ENCODE results near the gene DLST.

The DLST gene

DNA sequence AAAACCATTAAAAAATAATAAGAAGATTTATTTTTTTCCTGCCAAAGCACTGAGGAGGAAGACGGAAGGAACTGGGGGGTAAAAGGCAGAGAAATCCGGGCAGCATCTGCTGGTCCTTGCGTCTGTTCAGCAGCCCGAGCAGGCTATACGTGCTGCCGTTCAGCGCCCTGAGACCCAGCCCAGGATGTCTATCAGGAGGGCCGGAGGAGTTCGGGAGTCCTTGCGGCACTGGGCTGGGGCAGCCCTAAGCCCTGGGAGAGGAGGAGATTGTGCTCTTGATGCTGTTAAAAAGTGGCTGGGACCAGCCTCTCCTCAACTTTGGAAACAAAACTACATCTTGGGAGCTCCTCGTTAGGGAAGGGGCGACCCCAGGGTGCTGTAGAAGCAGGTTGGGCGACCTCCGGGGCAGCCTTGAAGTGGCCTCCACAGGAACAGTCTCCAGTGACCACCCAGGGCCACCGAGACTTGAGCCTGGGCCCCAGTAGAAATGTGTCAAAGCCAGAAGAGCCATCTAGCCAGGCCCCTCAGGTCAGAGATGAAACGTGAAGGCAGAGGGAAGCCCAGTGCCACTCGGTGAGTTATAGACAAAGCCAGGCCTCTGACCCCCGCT, 59.3 kb downstream of the DLST start:
- no peak for DNase-seq (ENCODE audit: low read depth in 2 of 2)

DNA sequence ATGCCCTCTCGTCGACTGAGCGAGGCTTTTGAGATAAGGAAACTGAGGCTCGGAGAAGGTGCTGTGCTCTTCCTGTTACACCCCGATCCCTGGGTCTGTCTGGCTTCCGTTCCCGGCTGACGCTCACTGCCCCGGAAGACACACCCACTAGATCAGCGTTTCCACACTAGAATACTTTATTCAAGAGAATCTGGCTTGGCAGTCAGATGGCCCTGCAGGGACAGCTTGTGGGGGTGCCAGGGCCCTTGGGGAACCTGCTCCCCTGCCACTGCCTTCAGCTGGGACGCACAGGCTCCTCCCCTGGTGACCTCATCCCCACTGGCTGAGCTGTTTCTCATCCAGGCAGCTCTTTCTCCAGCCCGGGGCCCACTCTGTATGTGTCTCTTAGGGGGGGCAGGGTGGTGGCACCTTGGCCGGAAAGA, 60.0 kb downstream of the DLST start:
- DNase-seq (ENCODE audit: low read depth in 2 of 2): peak; percentile 31 to 49

DNA sequence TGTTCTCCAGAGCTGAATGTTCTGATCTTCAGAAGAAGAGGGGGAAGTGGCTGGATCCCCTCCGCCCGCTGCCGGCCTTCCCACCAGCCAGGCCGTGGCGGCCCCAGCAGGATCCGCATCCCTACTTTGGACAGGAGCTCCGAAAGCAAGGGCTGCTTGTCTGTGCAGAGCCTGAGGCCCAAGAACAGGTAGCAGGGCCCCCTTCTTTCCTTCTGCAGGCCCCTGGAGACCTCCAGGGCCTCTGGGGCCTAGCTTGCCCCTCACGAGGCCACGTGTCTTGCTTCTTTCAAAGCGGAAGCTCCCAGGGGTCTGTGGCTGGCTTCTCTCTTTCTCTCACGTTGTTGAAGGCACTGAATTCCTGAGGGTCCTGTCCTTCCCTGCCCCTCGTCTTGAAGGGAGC, 60.5 kb downstream of the DLST start:
- DNase-seq (ENCODE audit: low read depth in 2 of 2): no peak

DNA sequence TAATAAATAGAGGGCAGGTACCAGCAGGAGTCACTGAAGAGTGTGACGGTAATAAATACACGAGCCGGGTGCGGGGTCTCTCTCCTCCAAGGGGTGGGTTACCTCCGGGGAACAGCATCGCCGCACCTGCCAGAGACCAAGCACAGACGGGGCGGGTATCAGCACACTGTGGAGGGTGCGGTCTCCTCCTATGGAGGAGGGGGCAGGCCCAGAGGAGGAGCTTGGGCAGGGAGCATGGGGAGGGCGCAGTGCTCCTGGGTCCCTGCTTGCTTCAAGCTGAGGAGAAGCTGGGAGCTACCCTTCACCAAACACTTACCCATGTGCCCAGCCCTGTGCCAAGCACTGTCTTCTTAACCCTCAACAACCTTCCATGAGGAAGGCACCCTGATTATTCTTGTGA, 60.9 kb downstream of the DLST start:
- no peak for DNase-seq (ENCODE audit: low read depth in 2 of 2)

DNA sequence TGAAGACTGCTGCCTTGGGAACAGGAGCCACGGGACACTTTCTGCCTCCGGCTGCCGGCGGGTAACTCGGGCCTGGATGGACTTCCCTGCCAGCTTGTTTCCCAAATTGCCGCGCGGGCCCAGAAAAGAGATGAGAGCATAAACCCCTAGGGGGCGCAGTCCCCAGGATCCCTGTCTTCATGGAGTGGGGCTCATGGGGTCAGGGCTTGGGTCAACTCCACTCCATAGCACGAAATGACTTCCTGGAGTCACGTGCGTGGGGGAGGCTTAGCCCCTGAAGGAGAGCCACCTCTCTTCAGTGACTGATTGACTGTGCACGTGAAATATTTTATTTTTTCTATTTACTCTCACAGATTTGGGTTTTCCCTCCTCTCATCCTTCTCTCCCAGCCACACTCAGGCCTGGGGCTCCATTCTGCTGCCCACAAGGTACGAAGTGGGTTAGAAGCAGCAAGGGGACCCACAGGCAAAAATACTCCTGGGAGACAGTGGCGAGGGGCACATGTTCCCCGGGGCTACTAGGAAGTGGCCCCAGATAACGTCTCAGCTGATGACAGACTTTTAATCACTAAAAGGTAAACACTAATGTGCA, 63.6 kb downstream of the DLST start:
- no peak for DNase-seq (ENCODE audit: low read depth in 2 of 2)

DNA sequence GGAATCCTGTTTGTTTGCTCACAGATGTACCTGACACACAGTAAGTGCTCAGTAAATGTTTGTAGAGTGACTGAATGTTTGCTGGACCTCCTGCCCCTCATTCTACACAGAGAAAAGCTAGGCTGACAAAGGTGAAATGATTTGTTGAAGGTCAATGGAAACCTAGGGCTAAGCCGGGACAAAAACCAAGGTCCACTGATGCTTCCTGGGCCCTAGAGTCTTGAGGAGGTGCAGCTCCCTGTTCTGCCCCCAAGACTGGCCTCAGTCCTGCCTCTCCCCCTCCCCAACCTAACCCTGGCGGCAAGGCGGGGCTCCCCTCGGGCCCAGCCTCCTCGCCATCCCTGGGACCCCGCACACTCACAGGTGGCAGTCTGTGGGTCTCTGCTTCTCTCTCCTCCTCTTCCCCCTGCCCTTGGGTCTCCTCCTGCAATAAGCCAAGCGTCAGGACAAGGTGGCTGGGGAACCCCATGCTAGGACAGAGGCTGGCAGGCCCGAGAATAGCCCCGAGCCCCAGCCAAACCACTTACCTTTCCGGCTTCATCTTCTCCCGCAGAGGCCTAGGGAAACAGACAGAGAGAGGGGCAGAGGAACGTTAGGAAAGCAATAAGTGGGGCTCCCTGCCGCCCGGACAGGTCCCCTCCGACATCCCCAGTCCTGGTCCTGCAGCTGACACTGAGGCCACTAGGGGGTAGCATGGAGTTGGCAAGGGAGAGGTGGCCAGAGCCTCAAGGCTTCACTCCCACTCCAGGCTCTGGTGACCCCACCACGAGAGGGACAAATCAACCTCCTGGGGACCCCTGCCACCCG, 64.3 kb downstream of the DLST start:
- peak; percentile 61 to 71 for DNase-seq (ENCODE audit: low read depth in 2 of 2)

DNA sequence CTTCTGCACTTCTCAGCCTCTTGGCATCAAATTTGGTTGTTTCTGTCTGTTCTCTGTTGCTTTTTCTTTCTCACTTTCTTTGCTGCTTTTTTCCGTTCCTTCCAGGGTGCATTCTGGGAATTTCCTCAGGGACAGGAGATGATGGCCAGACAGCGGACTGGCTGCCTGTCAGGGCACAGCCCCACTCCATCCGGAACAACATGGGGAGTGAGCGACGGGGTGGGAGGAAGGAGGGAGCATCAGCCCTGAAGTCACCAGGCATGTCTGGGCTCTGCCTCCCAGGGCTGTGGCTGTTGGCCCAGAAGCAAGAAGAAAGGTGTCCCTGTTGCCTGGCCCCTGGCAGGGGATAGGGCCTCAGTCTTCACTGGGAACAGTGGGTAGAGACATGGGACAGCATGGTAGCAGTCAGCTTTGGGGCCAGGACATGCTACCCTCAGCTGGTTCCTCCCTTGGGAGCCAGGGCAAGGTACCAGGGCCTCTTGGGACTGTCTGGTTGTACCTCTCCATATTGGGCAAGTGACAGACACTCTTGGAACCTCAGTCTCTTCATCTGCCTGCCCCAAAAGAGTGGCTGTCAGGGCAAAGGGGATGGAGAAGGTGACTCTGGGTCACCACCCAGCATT, 65.1 kb downstream of the DLST start:
- DNase-seq (ENCODE audit: low read depth in 2 of 2): no peak

DNA sequence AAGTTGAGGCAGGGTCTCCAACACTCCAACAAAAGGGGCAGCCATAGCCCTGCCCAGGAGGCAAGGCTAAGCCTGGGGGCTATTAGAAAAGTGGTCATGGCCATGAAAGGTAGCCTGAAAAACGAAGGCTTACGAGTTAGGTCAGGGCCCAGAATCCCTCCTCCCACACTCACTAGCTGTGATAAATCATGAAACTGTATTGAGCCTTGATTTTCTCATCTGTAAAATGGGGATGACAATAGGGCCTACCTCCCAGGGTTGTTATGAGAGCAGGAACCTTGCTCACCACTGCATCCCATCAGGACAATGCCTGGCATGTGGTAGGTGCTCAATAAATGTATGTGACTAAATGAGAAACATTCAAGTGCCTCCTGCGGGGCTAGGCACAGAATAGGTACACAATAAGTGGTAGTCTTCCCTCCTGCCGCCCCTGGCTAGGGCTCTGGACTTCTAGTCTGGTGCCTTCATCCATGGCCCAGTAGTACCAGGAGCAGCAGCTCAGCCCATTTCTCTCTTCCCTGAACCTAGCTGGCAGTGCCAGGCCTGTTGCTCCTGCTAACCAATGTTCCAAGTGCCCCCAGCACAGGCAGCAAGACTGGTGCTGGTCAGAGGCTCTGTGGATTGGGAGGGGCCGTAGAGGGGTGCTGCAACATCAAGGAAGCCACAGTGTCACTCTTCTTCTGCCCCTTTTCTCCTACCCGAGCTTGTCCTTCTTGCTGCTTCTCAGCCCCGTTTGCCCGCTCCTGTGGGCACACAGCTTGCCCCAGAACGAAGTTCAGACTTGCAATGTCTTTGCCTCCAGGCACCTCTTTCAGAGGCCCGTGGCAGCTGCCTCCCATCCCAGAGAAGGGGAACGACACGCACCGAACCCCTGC, 65.9 kb downstream of the DLST start:
- no peak for DNase-seq (ENCODE audit: low read depth in 2 of 2)

DNA sequence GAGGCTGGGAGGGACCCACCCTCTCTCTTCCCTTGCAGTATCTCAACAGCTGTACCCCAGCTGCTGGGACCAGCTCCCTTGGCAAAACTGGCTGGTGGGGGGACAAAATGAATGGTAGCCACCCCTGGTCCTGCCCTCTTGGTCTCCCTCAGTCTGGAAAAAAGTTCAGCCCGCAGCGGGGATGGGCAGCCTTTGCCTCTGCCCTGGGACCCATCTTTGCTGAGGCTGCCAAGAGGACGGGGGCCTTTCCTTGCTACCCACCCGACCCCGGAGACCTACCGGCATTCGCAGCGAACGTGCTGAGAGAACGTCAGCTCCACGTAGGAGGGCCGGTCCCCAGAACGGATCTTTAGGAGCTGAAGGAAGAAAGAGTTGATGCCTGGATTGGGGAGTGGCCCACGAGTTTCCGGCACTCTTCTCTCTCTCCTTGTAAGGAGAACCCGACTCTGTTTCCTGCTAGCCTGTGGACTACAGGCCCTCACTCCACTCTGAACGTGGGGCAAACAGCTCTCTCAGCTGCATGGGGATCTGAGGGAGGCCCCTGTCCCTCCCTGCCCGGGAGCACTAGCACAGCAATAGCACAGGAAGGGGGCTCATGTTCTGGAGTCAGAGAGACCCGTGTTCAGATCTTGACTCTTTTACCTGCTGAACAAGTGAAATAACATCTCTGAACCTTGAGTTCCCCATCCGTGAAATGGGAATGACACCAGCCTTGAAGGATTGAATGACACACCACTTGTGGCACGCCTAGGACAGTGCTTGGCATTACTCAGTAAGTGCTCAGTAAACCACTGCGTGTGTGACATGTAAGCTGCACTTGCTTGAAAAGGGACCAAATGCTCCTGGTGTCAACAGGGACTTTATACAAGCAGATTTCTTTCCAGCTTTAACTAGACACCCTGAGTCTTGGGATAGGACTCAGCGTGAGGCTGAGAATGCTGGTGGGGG, 66.8 kb downstream of the DLST start:
- DNase-seq (ENCODE audit: low read depth in 2 of 2): no peak

DNA sequence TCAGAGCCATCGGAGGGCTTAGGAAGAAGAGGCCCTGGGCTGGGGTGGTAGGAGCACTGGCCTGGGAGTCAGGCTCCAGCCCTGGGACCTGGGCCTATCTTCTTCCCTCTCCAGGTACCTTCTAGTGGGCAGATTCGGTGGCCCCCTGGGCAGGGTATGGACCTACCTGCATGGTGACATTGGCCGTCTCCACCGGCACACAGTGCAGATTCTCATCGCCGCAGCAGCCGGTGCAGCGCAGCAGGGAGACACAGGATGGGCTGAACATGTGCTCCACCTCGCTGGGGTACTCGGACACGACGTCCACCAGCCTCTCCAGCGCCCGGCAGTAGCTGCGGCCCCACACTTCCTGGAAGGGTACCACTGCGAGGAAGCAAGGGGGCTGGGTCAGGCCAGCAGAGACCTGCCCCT, 67.5 kb downstream of the DLST start:
- no peak for DNase-seq (ENCODE audit: low read depth in 2 of 2)

DNA sequence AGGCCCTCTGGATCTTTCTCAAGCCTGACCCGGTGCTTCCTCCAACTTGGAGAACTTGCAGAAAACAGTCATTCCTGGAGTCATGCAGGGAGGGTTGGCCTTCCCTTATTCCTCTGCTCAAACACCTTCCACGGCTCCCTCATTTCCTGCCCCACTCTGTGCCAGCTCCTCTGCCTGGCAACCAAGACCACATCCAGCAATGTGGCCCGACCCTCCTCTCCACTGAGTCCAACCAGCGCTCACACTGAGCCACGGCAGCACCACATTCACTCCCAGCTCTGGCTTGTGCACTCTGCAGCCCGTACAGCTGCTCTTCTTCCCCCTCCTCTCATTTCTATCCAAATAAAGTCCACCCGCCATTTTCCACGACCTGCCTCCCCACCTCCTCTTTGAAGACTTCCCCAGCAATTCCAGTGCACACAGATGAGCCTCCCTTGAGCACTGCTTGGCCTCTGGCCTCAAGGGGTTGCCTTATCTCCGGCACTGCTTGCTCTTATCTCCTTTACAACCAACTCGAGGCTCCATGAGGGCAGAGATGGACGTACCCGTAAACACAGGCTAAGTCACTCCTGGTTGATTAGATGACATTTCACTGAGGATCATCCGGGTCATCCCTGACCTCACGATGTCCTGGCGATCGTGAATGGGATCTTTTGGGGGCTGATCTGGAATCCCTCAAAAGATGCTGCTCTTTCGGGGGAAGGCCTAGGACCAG, 68.3 kb downstream of the DLST start:
- no peak for DNase-seq (ENCODE audit: low read depth in 2 of 2)

DNA sequence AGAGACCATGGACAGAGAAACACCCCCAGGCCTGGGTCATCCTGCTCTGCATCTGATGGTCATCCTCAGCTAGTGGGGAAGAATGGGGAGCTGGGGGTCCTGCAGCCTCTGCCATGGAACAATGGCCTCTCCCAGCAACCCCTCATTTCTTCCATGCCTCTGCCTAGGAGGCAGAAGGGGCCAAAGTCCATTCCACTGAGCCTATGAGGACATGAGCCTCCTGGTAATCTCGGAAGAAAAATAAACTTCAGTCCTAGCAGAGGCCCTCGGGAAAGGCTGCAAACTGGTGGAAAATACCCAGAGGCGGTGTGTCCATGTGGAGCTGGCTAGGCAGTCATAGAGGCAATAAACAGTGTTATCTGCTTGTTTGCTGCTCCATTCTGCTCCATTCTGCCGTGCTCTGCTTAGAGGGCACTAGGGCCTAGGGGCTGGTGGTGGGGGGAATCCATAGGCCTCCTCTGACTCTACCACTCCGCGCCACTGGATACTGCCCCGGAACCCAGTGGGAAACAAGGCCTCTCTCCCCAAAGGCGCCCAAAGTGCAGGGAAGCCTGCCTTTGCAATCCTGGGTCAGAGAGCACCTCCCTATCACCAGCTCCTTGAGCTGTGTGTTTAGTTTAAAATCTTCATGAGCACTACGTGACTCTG, 69.2 kb downstream of the DLST start:
- no peak for DNase-seq (ENCODE audit: low read depth in 2 of 2)

DNA sequence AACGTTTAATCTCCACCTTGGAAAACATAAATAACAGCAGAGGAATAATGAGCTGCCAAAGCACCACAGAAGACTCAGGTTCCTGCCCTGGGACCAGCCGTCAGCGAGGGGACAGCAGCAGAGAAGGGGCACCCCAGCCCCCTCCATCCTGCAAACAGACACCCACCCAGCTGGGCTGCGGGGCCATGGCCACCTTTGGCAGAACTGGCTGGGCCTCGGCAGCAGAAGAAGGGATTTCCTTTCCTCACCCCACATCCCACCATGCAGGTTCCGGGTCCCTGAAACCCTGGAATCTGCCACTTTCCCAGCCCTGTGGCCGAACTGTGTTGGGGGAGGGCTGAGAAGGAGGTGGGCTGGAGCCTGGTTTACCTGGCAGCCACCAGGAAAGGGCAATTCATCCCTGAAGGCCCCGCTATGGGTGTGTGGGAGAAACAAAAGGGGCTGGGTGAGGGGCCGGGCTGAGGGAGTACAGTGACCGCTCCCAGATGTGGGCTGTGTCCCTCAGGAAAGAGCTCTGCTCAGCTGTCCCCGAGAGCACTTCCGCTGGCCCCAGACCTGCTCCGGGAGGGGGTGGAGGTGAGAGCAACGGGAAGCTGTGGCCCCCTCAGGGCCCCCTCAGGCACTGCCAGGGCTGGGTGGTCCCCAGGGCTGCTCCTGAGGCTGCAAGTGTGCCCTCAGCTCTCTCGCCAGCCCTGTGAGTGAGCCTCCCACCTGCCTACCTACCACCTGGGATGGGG, 69.9 kb downstream of the DLST start:
- no peak for DNase-seq (ENCODE audit: low read depth in 2 of 2)

DNA sequence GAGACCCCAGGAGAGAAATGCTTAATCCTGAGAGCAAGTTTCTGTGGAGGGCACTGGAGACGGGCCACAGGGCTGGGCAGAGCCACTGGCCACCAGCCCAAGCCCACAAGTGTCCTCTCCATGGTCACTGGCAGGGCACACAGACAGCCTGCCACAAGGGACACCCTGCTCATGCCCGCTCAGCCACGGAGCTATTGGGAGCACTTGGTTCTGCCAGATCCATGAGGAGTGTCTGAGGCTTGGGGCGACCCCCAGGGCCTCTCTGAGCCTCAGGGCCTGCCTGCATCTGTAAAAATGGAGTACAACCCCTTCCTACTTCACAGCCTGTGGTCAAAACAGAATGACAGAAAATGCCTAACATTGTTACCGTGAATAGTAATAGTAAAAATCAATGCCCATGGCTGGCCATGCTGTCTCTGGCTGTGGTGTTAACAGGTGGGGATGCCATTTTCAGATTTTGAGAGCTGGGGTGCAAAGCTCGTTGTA, 70.5 kb downstream of the DLST start:
- no peak for DNase-seq (ENCODE audit: low read depth in 2 of 2)

DNA sequence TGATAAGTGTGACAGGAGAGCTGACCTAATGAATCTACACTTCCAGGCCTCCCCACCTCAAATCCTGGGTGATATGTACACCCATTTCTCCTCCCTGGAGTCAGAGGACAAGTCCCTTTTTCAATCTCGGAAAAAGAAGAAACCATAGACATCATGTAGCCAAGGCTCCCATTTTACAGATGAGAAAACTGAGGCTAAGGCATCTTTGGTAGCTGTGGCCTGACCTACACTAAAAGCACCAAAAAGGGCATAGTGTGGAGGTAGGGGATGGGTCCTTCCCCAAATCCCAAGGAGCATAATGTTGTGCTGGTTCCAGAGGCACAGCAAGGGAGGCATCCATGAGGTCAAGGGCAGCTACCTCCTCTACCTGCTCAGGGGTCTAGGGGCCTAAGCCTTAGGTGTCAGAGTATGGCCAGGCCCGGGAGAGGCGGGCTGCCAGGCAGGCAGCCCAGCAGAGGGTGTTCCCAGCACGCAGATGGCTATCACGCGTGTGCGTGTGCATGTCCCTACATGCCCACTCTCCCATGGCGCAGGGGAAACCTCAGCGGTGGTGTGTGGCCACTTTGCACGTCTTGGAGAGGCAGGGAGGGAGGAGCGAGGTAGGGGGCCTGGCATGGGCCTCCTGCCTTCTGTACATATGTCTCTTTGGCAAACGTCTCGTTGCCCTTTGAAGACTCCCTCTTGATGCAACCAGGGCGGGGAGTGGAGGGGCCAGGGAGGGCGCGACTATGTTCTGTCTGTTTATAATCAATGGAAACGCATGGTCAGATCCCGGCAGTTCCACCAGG, 71.2 kb downstream of the DLST start:
- DNase-seq (ENCODE audit: low read depth in 2 of 2): no peak

Data from stimulated activated CD4-positive, alpha-beta T cell treated with anti-CD3 and anti-CD28 coated beads, Interleukin-1b, Interleukin-23, amount 100 ng/mL, for 4 hours (primary cell).